ENCODE measurements around the gene PRPF31. TPM values are rescaled to one million over a fixed set of nuclear protein-coding genes. Genes with fewer than 3 reads are reported as not detected.

PRPF31 gene
- total and polyA plus RNA-seq, 2 of the 13 experiments (the other 11 are each of a cell fraction or from before 2014, with no cell fraction given), result 23.8 to 63.8 TPM

GRCh38 chr19:54136086-54136863 lies 20.7 kb downstream of the PRPF31 start (continued):
- TF ChIP-seq NFKB2 (CRISPR knock-in tag; IDR thresholded peaks at IDR 0.05; ENCODE audit: borderline replicate concordance) (0 out of 2 replicates have a peak, but pooled peaks have one; percentile 24), ZSCAN29 (CRISPR knock-in tag; conservative IDR thresholded peaks at IDR 0.05) (0 out of 2 replicates have a peak, but pooled peaks have one; percentile 42), ZNF101 (CRISPR knock-in tag; IDR thresholded peaks at IDR 0.05; ENCODE audit: borderline replicate concordance, low read depth) (no peak), HNF1B (CRISPR knock-in tag; IDR thresholded peaks at IDR 0.05) (no peak), CSRNP1 (CRISPR knock-in tag; IDR thresholded peaks at IDR 0.05) (0 out of 2 replicates have a peak, but pooled peaks have one; percentile 19), ZNF589 (CRISPR knock-in tag; conservative IDR thresholded peaks at IDR 0.05) (no peak), ZFX (CRISPR knock-in tag; IDR thresholded peaks at IDR 0.05; ENCODE audit: low read depth) (no peak)
